DOHH2 (cell line): ENCODE data around the gene ADAMTS2.

Source experiments
- CTCF ChIP-seq: fragments of 200-600 bp; sonication (generic); IDR thresholded peaks from one replicate; pipeline ENCODE4 v1.5.1; 2014; ENCODE audit warnings: antibody characterized with exemption, mild to moderate bottlenecking, low read depth, low read length; ENCODE audit not compliant: poor library complexity, severe bottlenecking
- EZH2phosphoT487 ChIP-seq: fragments of 200-600 bp; sonication (generic); IDR thresholded peaks from 2 replicates; pipeline ENCODE4 v1.6.1; 2017; ENCODE audit warnings: borderline replicate concordance, mild to moderate bottlenecking, antibody characterized with exemption, low read length, moderate library complexity, mixed read lengths

- TF ChIP-seq CTCF: no peak
- no peak for TF ChIP-seq EZH2phosphoT487
These were observed 153.6 kb downstream of the ADAMTS2 start for GRCh38 chr5:179191506-179192184.
